GM21528 (cell line): Measurements from ENCODE around the gene SELE.

Source experiments
- ATAC-seq: cut with Tn5 transposase; IDR thresholded peaks from one replicate; pipeline ENCODE4 v1.9.1; 2021; ENCODE audit warnings: mild to moderate bottlenecking, moderate library complexity; ENCODE audit not compliant: unreplicated experiment, low FRiP score

SELE gene

GRCh38 chr1:169733924-169734323, at the start of gene SELE:
SELE (minus strand) TSS chr1:169734079; CDS start chr1:169733612, 467 bp downstream.
- no peak for ATAC-seq

GRCh38 chr1:169782596-169782995, 48.7 kb upstream of the SELE start:
- ATAC-seq: no peak

- ATAC-seq: no peak
These were observed 46.1 kb upstream of the SELE start for GRCh38 chr1:169779970-169780369.

DNA sequence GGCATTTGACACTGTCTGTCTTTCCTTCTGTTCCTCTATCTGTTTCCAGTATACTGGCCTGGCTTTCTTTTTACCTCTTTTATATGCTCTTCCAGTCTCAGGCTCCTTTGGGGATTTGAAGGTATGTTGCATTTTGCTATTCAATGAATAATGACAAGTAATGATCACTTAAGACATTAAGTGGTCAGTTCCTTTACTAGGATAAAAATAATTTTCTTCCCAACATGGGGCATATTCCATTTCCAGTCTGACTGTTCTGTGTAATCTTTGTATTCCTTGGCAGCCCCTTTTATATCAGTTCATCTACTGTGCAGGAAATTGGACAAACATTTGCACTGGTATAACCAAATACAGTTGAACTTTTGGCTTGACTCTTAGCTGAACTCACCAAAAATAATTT, 45.3 kb upstream of the SELE start:
- no peak for ATAC-seq

GRCh38 chr1:169776440-169776839, 42.6 kb upstream of the SELE start:
- ATAC-seq: no peak

DNA sequence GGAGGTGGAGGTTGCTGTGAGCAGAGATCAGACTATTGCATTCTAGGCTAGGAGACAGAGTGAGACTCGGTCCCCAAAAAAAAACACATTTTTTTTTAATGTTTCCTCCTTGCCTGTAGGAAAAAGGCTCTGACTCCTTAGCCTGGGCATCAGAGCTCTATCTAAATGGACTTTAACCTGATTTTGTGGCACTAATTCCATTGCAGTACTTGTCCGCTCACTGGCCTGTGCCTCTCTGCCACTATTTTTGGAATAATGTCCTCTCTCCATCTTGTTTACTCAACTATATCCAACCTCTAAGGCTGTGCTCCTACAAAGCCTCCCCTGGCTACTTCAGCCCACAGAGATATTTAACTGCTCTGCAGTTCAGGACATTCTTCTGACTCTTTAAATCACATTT, 34.3 kb upstream of the SELE start:
- no peak for ATAC-seq

- no peak for ATAC-seq
These were observed 31.9 kb upstream of the SELE start for GRCh38 chr1:169765580-169766331.

- ATAC-seq: no peak
These were observed 31.0 kb upstream of the SELE start for GRCh38 chr1:169764919-169765318.

DNA sequence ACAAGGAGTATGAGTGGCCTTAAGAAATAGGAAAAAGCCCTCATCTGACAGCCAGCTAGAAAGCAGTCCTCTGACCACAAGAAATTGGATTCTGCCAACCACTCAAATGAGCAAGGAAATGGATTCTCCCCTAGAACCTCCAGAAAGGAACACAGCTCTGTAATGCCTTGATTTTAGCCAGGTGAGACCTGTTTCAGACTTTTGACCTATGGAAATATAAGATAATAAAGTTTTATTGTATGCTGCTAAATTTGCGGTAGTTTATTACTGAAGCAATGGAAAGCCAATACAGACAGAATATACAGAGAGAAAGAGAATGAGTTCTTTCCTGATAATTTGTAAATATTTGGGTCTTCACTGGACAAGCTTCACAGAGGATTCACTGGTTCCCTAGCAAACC, 28.8 kb upstream of the SELE start:
- ATAC-seq: no peak

DNA sequence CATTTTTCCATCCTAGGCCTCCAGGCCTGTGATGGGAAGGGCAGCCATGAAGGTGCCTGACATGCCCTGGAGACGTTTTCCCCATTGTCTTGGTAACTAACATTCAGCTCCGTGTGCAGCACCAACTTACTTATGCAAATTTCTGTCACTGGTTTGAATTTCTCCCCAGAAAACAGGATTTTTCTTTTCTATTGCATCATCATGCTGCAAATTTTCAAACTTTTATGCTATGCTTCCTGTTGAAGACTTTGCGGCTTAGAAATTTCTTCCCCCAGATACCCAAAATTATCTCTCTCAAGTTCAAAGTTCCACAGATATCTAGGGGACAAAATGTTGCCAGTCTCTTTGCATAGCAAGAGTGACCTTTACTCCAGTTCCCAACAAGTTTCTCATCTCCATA, 25.2 kb upstream of the SELE start:
- ATAC-seq: no peak

DNA sequence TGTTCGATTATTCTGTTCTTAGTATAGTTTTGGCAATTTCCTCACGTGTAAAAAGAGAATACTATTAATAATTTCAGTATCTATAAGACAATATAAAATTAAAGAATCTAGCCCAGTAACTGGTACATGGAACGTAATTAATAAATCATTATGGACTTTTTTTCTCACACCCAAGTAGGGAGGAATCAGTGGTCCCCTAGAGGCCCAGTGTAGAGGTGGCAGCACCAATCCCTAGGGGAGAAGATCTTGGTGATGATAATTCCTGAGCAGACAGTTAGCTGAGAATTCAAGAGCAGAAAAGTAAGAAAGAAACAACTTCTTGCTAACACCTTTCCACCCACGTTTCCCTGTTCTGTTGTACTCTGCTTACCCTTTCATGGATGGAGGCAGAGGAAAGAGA, 19.7 kb upstream of the SELE start:
- no peak for ATAC-seq

DNA sequence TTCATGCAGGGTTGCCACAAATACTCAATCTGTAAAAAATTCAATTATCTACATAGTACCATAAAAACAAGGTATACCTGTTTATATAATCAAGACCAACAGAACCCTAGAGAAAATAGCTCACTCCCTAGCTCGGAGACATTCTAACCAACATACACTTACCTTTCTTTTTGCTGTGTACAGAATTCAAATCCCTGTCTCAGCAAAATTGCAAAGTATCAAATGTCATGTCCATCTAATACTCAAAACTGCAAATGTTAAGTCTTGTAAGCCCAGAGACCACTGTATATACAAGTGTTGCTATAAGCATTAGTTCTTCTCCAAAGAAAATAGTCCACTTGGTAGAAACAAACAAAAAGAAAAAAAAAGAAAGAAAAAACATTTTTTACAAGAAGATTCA, 16.2 kb upstream of the SELE start:
- ATAC-seq: no peak

DNA sequence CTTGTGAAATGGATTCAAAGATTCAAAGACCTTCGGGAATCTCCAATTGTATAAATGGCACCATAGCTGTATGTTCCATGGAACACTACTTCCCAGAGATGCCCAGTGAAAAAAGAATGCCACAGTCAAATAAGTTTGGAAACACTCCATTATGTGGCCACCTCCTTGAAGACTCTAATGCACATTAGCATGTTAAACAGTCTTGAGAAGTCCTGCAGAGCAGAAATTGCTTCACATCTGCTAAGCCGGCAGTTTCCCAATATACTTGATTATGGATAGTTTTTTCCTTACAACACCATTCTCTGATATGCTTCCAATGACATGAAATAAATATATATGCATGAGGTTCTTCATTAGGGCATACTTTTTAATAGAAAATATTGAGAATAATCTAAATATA, 12.7 kb upstream of the SELE start:
- ATAC-seq: no peak

DNA sequence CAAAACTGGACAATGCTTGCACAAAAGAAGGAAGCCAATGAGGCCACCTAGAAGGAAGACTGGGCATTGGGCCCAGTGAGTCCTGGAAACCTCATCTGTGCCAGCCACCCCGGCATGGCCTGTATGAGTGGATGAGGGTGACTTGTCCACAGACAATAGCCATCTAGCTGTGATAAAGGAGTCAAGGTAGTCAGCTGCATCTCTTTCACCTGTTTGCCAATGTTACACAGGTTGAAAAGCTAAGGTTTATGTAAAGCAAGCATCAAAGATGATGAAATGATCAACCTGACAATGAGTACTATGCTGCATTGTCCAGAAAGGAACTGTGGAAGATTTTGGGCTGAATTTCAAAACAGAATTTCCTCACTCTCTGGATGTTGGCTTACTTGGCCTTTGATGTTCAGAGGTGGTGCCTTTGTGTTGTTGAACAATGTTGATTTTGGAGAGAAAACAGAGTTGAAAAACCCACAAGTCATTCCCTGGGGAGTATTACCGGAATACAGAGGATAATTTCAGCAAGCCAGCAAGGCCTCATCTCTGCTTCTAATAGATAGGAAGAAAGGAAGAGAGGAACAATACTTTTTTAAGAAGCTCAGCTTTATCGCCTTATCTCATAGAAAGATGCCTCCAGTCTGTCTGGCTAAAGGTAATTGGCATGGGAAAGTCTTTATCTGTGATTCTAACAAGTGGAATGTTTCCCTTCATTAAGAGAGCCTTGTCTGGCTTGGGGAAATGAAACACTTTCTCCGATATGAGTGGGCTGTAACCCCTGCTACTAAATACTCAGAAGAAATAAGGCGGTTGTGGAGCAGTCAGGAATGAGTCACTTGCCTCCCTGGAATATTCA, 11.4 kb upstream of the SELE start:
- no peak for ATAC-seq

DNA sequence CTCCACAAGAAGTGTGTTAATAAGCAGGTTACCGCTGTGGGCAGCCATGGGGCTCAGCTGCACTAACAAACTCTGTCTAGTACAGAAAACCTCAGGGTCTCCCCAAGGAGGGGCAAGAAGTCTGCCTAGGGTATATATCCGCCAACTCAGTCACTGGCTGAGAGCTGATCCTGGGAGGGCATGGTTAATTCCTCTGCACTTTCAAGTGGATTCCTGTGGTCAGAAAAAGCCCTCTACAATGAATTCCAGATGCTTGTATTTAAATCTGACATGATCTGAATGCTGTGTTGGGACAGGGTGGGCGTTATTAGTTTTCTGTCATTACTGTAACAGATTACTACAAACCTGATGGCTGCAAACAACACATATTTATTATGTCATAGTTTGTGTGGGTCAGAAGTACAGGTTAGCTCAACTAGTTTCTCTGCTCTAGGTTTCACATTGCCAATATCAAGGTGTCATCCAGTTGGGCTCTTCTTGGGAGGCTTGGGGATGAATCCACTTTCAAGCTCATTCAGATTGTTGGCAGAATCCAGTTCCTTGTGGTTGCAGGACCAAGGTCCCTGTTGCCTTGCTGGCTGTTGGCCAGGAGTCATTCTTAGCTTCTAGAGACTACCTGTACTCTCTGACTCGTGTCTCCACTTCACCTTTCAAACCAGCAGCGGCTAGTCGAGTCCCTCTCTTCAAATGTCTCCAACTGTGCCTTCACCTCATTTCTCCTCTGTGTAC, 8.0 kb upstream of the SELE start:
- ATAC-seq: no peak

- no peak for ATAC-seq
These were observed 6.1 kb upstream of the SELE start for GRCh38 chr1:169739980-169740379.

- ATAC-seq: no peak
These were observed 2.4 kb downstream of the SELE start for GRCh38 chr1:169731446-169731845.

DNA sequence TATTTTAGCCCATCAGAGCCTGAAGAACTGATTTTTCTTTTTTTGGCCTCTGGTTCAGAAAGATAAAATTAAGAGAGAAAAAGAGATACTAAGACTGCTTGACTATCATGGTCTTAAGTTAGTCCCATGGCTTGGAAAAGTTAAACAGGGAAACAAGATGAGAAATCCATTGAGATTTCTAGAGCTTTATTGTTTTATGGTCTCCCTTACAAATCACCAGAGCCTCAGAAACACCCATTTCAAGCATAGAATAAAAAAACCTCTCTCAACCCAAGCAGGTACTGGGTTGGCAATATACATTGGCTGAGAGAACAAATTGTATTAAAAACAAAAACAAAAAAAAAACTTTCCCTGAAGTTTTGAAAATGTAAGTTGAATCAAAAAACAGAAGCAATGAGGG, 3.9 kb downstream of the SELE start:
- no peak for ATAC-seq

DNA sequence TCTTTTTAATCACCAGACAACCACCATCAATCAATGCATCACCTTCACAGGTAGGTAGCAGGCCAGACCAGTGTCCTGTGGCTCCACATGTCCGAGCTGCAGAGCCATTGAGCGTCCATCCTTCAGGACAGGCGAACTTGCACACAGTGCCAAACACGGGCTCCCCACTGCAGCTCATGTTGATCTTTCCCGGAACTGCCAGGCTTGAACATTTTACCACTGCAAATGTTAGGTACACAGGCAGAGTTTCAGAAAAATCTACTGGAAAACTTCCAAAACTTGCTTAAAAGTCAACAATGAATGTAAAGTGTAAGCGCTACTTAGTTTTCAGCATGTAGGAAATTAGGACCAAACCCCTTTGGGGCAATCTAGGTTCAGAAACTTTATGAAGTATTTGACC, 6.6 kb downstream of the SELE start:
- ATAC-seq: no peak

DNA sequence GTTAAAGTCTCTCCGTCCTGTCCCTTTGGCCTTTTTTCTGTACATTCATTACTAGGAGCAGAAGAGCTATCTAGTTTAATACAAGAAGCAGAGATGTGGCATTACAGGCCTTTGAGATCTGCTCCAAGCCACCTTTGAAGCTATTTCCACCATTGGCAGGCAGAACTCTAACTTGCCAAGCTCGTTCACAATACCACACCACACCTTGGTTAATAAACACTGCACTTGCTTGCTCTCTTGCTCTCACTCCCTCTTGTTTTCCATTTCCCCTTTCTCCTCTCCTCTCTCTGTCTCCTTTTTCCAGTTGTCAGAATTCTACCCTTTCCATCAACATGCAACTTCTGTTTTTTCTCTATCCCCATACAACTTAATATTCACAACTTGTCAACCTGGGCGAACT, 7.0 kb downstream of the SELE start:
- ATAC-seq: no peak

- ATAC-seq: no peak
These were observed 7.9 kb downstream of the SELE start for GRCh38 chr1:169725930-169726329.
